ENCODE measurements around the gene LY6G6F. TPM values are rescaled to one million over a fixed set of nuclear protein-coding genes. Genes with fewer than 3 reads are reported as not detected.

Gene LY6G6F
- total and polyA plus RNA-seq, 9 donors, result not detected

GRCh38 chr6:31750411-31751022, 43.9 kb downstream of the LY6G6F start:
- H3K4me3 ChIP-seq, result no peak overlapping the region
- intact Hi-C loops (cut with DNase I), result loop anchor here in 1 of 4 donors (2.0 kb wide), 1 partner anchor 36 kb away; no protein-coding TSS in a partner anchor
- H3K4me1 ChIP-seq (ENCODE audit: insufficient read depth), result peaks cover 2% of the 10 kb centered on the region
- no peaks in the 10 kb centered on the region for H3K27me3 ChIP-seq
- WGBS, 3 donors, result 74 to 82% (median 81%) methylated on average over 7 of the region's 7 CpGs
- no peaks in the 10 kb centered on the region for H3K9me3 ChIP-seq
- TF ChIP-seq POLR2A (IDR thresholded peaks at IDR 0.05), result no peak
- no peak overlapping the region for H3K27ac ChIP-seq
- no peak for DNase-seq
- H3K36me3 ChIP-seq, result no peaks in the 10 kb centered on the region

- TF ChIP-seq CTCF (IDR thresholded peaks at IDR 0.05), result no peak
- TF ChIP-seq EP300 (IDR thresholded peaks at IDR 0.05), result no peak
- TF ChIP-seq POLR2A (IDR thresholded peaks at IDR 0.05), result no peak
- Histone ChIP-seq H3K9me3 (no peaks in the 10 kb centered on the region), H3K27me3 (no peaks in the 10 kb centered on the region), H3K27ac (no peak overlapping the region), H3K4me1 (ENCODE audit: insufficient read depth) (no peaks in the 10 kb centered on the region), H3K36me3 (no peaks in the 10 kb centered on the region), H3K4me3 (no peak overlapping the region)
- WGBS, 3 donors, result 57 to 64% (median 58%) methylated on average over 8 of the region's 8 CpGs
- intact Hi-C loops (cut with DNase I), result no loop called here
- DNase-seq, result no peak
These were observed 46.2 kb downstream of the LY6G6F start for GRCh38 chr6:31752739-31753319.

- no peaks in the 10 kb centered on the region for H3K36me3 ChIP-seq
- no peak overlapping the region for H3K4me3 ChIP-seq
- no peaks in the 10 kb centered on the region for H3K4me1 ChIP-seq (ENCODE audit: insufficient read depth)
- 93 to 98% (median 97%) methylated on average over 2 of the region's 2 CpGs for WGBS, 3 donors
- intact Hi-C loops (cut with DNase I), result no loop called here
- no peaks in the 10 kb centered on the region for H3K27me3 ChIP-seq
- no peaks in the 10 kb centered on the region for H3K9me3 ChIP-seq
- no peak overlapping the region for H3K27ac ChIP-seq
- no peak for DNase-seq
- TF ChIP-seq EP300 (IDR thresholded peaks at IDR 0.05) (no peak), POLR2A (IDR thresholded peaks at IDR 0.05) (no peak), CTCF (IDR thresholded peaks at IDR 0.05) (no peak)
These were observed 51.6 kb downstream of the LY6G6F start for GRCh38 chr6:31758281-31758680.

Small RNA genes within 50 kb of the gene (microRNA-seq; reads per million reads assigned to microRNA genes)
- 0.18 to 0.75 (median 0.63) reads per million in 3 donors for gene MIR4646

Small RNA genes within 50 kb of the gene (small RNA-seq; reads per million reads assigned to genes)
- not detected for gene LY6G6D
- gene MIR4646, result not detected
- not detected for gene RF00019
- not detected for gene RNU6-850P

Other genes starting within 250 kb of the LY6G6F start
Only the 30 nearest of the 39 such genes appear.
- gene NFKBIL1, start 159.3 kb upstream of the LY6G6F start, total RNA-seq, result 10 to 100 TPM; 23.6 to 32.4 (median 27.5) TPM
- 10 to 100 TPM in 1 of 2 donors, 1 to 10 TPM in 1; 8.2 to 46.0 TPM for gene NFKBIL1, start 159.3 kb upstream of the LY6G6F start, polyA plus RNA-seq
- 1 to 10 TPM in 1 of 7 donors, under 1 TPM in 1, not detected in 5; 0.18 to 1.3 TPM for gene LTA, start 134.6 kb upstream of the LY6G6F start, total RNA-seq
- under 1 TPM; 0.17 to 0.43 TPM for gene LTA, start 134.6 kb upstream of the LY6G6F start, polyA plus RNA-seq
- gene TNF, start 131.3 kb upstream of the LY6G6F start, total RNA-seq, result 1 to 10 TPM in 2 of 7 donors, under 1 TPM in 3, not detected in 2; 0.24 to 3.0 (median 0.56) TPM
- gene TNF, start 131.3 kb upstream of the LY6G6F start, polyA plus RNA-seq, result 1 to 10 TPM in 1 of 2 donors, not detected in 1; 1.0 TPM
- gene LTB, start 124.4 kb upstream of the LY6G6F start, total RNA-seq, result 1 to 10 TPM in 1 of 7 donors, under 1 TPM in 3, not detected in 3; 0.42 to 1.8 (median 0.62) TPM
- under 1 TPM; 0.48 to 0.73 TPM for gene LTB, start 124.4 kb upstream of the LY6G6F start, polyA plus RNA-seq
- 10 to 100 TPM in 3 of 7 donors, 1 to 10 TPM in 4; 3.8 to 34.0 (median 8.6) TPM for gene LST1, start 120.6 kb upstream of the LY6G6F start, total RNA-seq
- 10 to 100 TPM in 1 of 2 donors, 1 to 10 TPM in 1; 8.1 to 12.2 TPM for gene LST1, start 120.6 kb upstream of the LY6G6F start, polyA plus RNA-seq
- under 1 TPM in 1 of 7 donors, not detected in 6; 0.59 TPM for gene NCR3, start 113.9 kb upstream of the LY6G6F start, total RNA-seq
- under 1 TPM in 1 of 2 donors, not detected in 1; 0.27 TPM for gene NCR3, start 113.9 kb upstream of the LY6G6F start, polyA plus RNA-seq
- 10 to 100 TPM in 4 of 7 donors, 1 to 10 TPM in 3; 4.5 to 26.6 (median 12.9) TPM for gene AIF1, start 91.6 kb upstream of the LY6G6F start, total RNA-seq
- 10 to 100 TPM; 24.5 to 82.4 TPM for gene AIF1, start 91.6 kb upstream of the LY6G6F start, polyA plus RNA-seq
- gene PRRC2A, start 86.2 kb upstream of the LY6G6F start, total RNA-seq, result 100 to 1,000 TPM in 5 of 7 donors, 10 to 100 TPM in 2; 48.5 to 222 (median 180) TPM
- gene PRRC2A, start 86.2 kb upstream of the LY6G6F start, polyA plus RNA-seq, result 100 to 1,000 TPM in 1 of 2 donors, 10 to 100 TPM in 1; 64.8 to 104 TPM
- gene BAG6, start 54.2 kb upstream of the LY6G6F start, total RNA-seq, result 100 to 1,000 TPM; 113 to 246 (median 209) TPM
- gene BAG6, start 54.2 kb upstream of the LY6G6F start, polyA plus RNA-seq, result 100 to 1,000 TPM; 140 to 170 TPM
- 1 to 10 TPM; 1.3 to 7.2 (median 4.0) TPM for gene APOM, start 51.0 kb upstream of the LY6G6F start, total RNA-seq
- gene APOM, start 51.0 kb upstream of the LY6G6F start, polyA plus RNA-seq, result 1 to 10 TPM; 1.5 to 7.7 TPM
- gene C6orf47, start 46.1 kb upstream of the LY6G6F start, total RNA-seq, result 10 to 100 TPM; 13.9 to 26.2 (median 22.6) TPM
- gene C6orf47, start 46.1 kb upstream of the LY6G6F start, polyA plus RNA-seq, result 10 to 100 TPM; 15.9 to 17.6 TPM
- 10 to 100 TPM; 14.6 to 19.9 (median 16.5) TPM for gene GPANK1, start 41.9 kb upstream of the LY6G6F start, total RNA-seq
- 10 to 100 TPM; 25.1 to 26.6 TPM for gene GPANK1, start 41.9 kb upstream of the LY6G6F start, polyA plus RNA-seq
- gene CSNK2B, start 40.8 kb upstream of the LY6G6F start, total RNA-seq, result 100 to 1,000 TPM; 120 to 258 (median 139) TPM
- gene CSNK2B, start 40.8 kb upstream of the LY6G6F start, polyA plus RNA-seq, result 100 to 1,000 TPM; 186 to 240 TPM
- 10 to 100 TPM in 5 of 7 donors, 1 to 10 TPM in 2; 8.5 to 28.4 (median 13.1) TPM for gene LY6G5B, start 36.9 kb upstream of the LY6G6F start, total RNA-seq
- 10 to 100 TPM; 11.4 to 15.0 TPM for gene LY6G5B, start 36.9 kb upstream of the LY6G6F start, polyA plus RNA-seq
- 1 to 10 TPM in 6 of 7 donors, not detected in 1; 1.2 to 2.3 (median 2.0) TPM for gene LY6G5C, start 25.8 kb upstream of the LY6G6F start, total RNA-seq
- 1 to 10 TPM; 2.7 to 3.7 TPM for gene LY6G5C, start 25.8 kb upstream of the LY6G6F start, polyA plus RNA-seq
- 10 to 100 TPM; 31.1 to 60.4 (median 37.6) TPM for gene ABHD16A, start 3.5 kb upstream of the LY6G6F start, total RNA-seq
- gene ABHD16A, start 3.5 kb upstream of the LY6G6F start, polyA plus RNA-seq, result 10 to 100 TPM; 25.4 to 35.2 TPM
- gene LY6G6D, start 8.5 kb downstream of the LY6G6F start, total RNA-seq, result not detected
- not detected for gene LY6G6D, start 8.5 kb downstream of the LY6G6F start, polyA plus RNA-seq
- gene LY6G6C, start 14.9 kb downstream of the LY6G6F start, total RNA-seq, result 1 to 10 TPM in 2 of 7 donors, not detected in 5; 1.0 to 4.9 TPM
- gene LY6G6C, start 14.9 kb downstream of the LY6G6F start, polyA plus RNA-seq, result under 1 TPM in 1 of 2 donors, not detected in 1; 0.17 TPM
- under 1 TPM in 3 of 7 donors, not detected in 4; 0.15 to 0.94 (median 0.69) TPM for gene MPIG6B, start 16.5 kb downstream of the LY6G6F start, total RNA-seq
- under 1 TPM; 0.06 to 0.60 TPM for gene MPIG6B, start 16.5 kb downstream of the LY6G6F start, polyA plus RNA-seq
- gene DDAH2, start 22.4 kb downstream of the LY6G6F start, total RNA-seq, result 100 to 1,000 TPM in 3 of 7 donors, 10 to 100 TPM in 4; 61.2 to 139 (median 95.2) TPM
- 100 to 1,000 TPM in 1 of 2 donors, 10 to 100 TPM in 1; 23.9 to 127 TPM for gene DDAH2, start 22.4 kb downstream of the LY6G6F start, polyA plus RNA-seq
- 100 to 1,000 TPM; 128 to 208 (median 184) TPM for gene CLIC1, start 29.7 kb downstream of the LY6G6F start, total RNA-seq
- gene CLIC1, start 29.7 kb downstream of the LY6G6F start, polyA plus RNA-seq, result 100 to 1,000 TPM; 199 to 473 TPM
- 10 to 100 TPM in 4 of 7 donors, 1 to 10 TPM in 3; 8.6 to 19.1 (median 14.5) TPM for gene MSH5, start 33.1 kb downstream of the LY6G6F start, total RNA-seq
- 1 to 10 TPM; 4.8 to 7.8 TPM for gene MSH5, start 33.1 kb downstream of the LY6G6F start, polyA plus RNA-seq
- gene SAPCD1, start 55.8 kb downstream of the LY6G6F start, total RNA-seq, result 1 to 10 TPM in 5 of 7 donors, under 1 TPM in 1, not detected in 1; 0.94 to 5.2 (median 3.6) TPM
- 1 to 10 TPM; 1.6 to 2.9 TPM for gene SAPCD1, start 55.8 kb downstream of the LY6G6F start, polyA plus RNA-seq
- 10 to 100 TPM in 1 of 7 donors, 1 to 10 TPM in 5, under 1 TPM in 1; 0.48 to 25.2 (median 1.7) TPM for gene VWA7, start 70.5 kb downstream of the LY6G6F start, total RNA-seq
- gene VWA7, start 70.5 kb downstream of the LY6G6F start, polyA plus RNA-seq, result under 1 TPM; 0.18 to 0.62 TPM
- gene VARS1, start 88.9 kb downstream of the LY6G6F start, total RNA-seq, result 10 to 100 TPM; 16.0 to 73.6 (median 44.1) TPM
- gene VARS1, start 88.9 kb downstream of the LY6G6F start, polyA plus RNA-seq, result 10 to 100 TPM; 21.1 to 29.8 TPM
- 10 to 100 TPM; 35.9 to 58.3 (median 47.5) TPM for gene LSM2, start 100.1 kb downstream of the LY6G6F start, total RNA-seq
- gene LSM2, start 100.1 kb downstream of the LY6G6F start, polyA plus RNA-seq, result 10 to 100 TPM; 51.2 to 90.7 TPM
- 1 to 10 TPM; 1.3 to 6.1 (median 3.9) TPM for gene HSPA1L, start 108.4 kb downstream of the LY6G6F start, total RNA-seq
- gene HSPA1L, start 108.4 kb downstream of the LY6G6F start, polyA plus RNA-seq, result 1 to 10 TPM; 3.2 to 6.1 TPM
- gene HSPA1A, start 108.7 kb downstream of the LY6G6F start, total RNA-seq, result 100 to 1,000 TPM in 5 of 7 donors, 10 to 100 TPM in 2; 51.5 to 340 (median 140) TPM
- gene HSPA1A, start 108.7 kb downstream of the LY6G6F start, polyA plus RNA-seq, result 10 to 100 TPM; 44.6 to 83.1 TPM
- 100 to 1,000 TPM; 119 to 506 (median 196) TPM for gene HSPA1B, start 120.9 kb downstream of the LY6G6F start, total RNA-seq
- gene HSPA1B, start 120.9 kb downstream of the LY6G6F start, polyA plus RNA-seq, result 10 to 100 TPM; 41.9 to 66.0 TPM
- gene NEU1, start 156.0 kb downstream of the LY6G6F start, total RNA-seq, result 10 to 100 TPM; 23.7 to 35.7 (median 28.2) TPM
- gene NEU1, start 156.0 kb downstream of the LY6G6F start, polyA plus RNA-seq, result 10 to 100 TPM; 26.3 to 61.1 TPM

Data from ovary (tissue), 9 donors.